Measurements from ENCODE around the gene FMO2. TPM values are rescaled to one million over a fixed set of nuclear protein-coding genes. Genes with fewer than 3 reads are reported as not detected.
A peak's percentile ranks its signal among the peaks of the same experiment; 100 is the strongest.

FMO2 gene
- total RNA-seq, 4 donors from 2014 or later: 3.8 to 23.1 (median 6.9) TPM

- H3K4me1 ChIP-seq: no peaks in the 10 kb centered on the region
- no peak overlapping the region for H3K4me3 ChIP-seq
- peak in 1 of 2 donors; percentile 70 for DNase-seq (ENCODE audit: low spot score in 2 of 2)
- H3K36me3 ChIP-seq: no peaks in the 10 kb centered on the region
- no peaks in the 10 kb centered on the region for H3K27me3 ChIP-seq
- TF ChIP-seq POLR2AphosphoS5 (IDR thresholded peaks at IDR 0.05): no peak
- TF ChIP-seq EP300 (IDR thresholded peaks at IDR 0.05): no peak
- no peak for TF ChIP-seq POLR2A (IDR thresholded peaks at IDR 0.05)
- peak; percentile 42 to 79 for TF ChIP-seq CTCF (IDR thresholded peaks at IDR 0.05)
- 39% methylated on average over 11 of the region's 11 CpGs for WGBS
- H3K9me3 ChIP-seq: no peaks in the 10 kb centered on the region
- H3K27ac ChIP-seq: no peak overlapping the region
Measured at GRCh38 chr1:171188388-171189266, 3.5 kb downstream of the FMO2 start.

GRCh38 chr1:171191992-171192391, 6.9 kb downstream of the FMO2 start:
- TF ChIP-seq POLR2A (IDR thresholded peaks at IDR 0.05): no peak
- no peak overlapping the region for H3K27ac ChIP-seq
- no peaks in the 10 kb centered on the region for H3K36me3 ChIP-seq
- no peaks in the 10 kb centered on the region for H3K9me3 ChIP-seq
- no peak overlapping the region for H3K4me3 ChIP-seq
- no peaks in the 10 kb centered on the region for H3K4me1 ChIP-seq
- H3K27me3 ChIP-seq: no peaks in the 10 kb centered on the region
- 50% methylated on average over 1 of the region's 1 CpG for WGBS
- no peak for DNase-seq (ENCODE audit: low spot score in 2 of 2)

GRCh38 chr1:171195767-171196166, 10.7 kb downstream of the FMO2 start:
- TF ChIP-seq POLR2AphosphoS5 (IDR thresholded peaks at IDR 0.05) (no peak), POLR2A (IDR thresholded peaks at IDR 0.05) (no peak)
- 64% methylated on average over 3 of the region's 3 CpGs for WGBS
- Histone ChIP-seq H3K36me3 (no peaks in the 10 kb centered on the region), H3K9me3 (no peaks in the 10 kb centered on the region), H3K27me3 (no peaks in the 10 kb centered on the region), H3K4me1 (no peaks in the 10 kb centered on the region), H3K27ac (no peak overlapping the region), H3K4me3 (no peak overlapping the region)
- no peak for DNase-seq (ENCODE audit: low spot score in 2 of 2)

GRCh38 chr1:171196351-171196750, 11.3 kb downstream of the FMO2 start:
- 88% methylated on average over 3 of the region's 3 CpGs for WGBS
- H3K27me3 ChIP-seq: no peaks in the 10 kb centered on the region
- no peak for DNase-seq (ENCODE audit: low spot score in 2 of 2)
- TF ChIP-seq POLR2AphosphoS5 (IDR thresholded peaks at IDR 0.05) (no peak), EP300 (IDR thresholded peaks at IDR 0.05) (no peak), CTCF (IDR thresholded peaks at IDR 0.05) (no peak), POLR2A (IDR thresholded peaks at IDR 0.05) (no peak)
- no peaks in the 10 kb centered on the region for H3K36me3 ChIP-seq
- no peaks in the 10 kb centered on the region for H3K4me1 ChIP-seq
- no peaks in the 10 kb centered on the region for H3K9me3 ChIP-seq
- H3K4me3 ChIP-seq: no peak overlapping the region
- H3K27ac ChIP-seq: no peak overlapping the region

- WGBS: 86% methylated on average over 3 of the region's 3 CpGs
- no peak for DNase-seq (ENCODE audit: low spot score in 2 of 2)
- H3K27me3 ChIP-seq: no peaks in the 10 kb centered on the region
- TF ChIP-seq EP300 (IDR thresholded peaks at IDR 0.05) (no peak), POLR2A (IDR thresholded peaks at IDR 0.05) (no peak), POLR2AphosphoS5 (IDR thresholded peaks at IDR 0.05) (no peak)
- no peak overlapping the region for H3K4me3 ChIP-seq
- H3K27ac ChIP-seq: no peak overlapping the region
- H3K36me3 ChIP-seq: no peaks in the 10 kb centered on the region
- H3K9me3 ChIP-seq: no peaks in the 10 kb centered on the region
- H3K4me1 ChIP-seq: no peaks in the 10 kb centered on the region
Measured at GRCh38 chr1:171198081-171198480, 13.0 kb downstream of the FMO2 start.

- H3K4me1 ChIP-seq: no peaks in the 10 kb centered on the region
- no peaks in the 10 kb centered on the region for H3K36me3 ChIP-seq
- no peaks in the 10 kb centered on the region for H3K27me3 ChIP-seq
- no peak overlapping the region for H3K4me3 ChIP-seq
- no peak overlapping the region for H3K27ac ChIP-seq
- no peaks in the 10 kb centered on the region for H3K9me3 ChIP-seq
- TF ChIP-seq CTCF (IDR thresholded peaks at IDR 0.05): no peak
- TF ChIP-seq POLR2A (IDR thresholded peaks at IDR 0.05): no peak
- TF ChIP-seq EP300 (IDR thresholded peaks at IDR 0.05): no peak
- no peak for TF ChIP-seq POLR2AphosphoS5 (IDR thresholded peaks at IDR 0.05)
- 95% methylated on average over 5 of the region's 5 CpGs for WGBS
- no peak for DNase-seq (ENCODE audit: low spot score in 2 of 2)
Measured at GRCh38 chr1:171204296-171204695, 19.2 kb downstream of the FMO2 start.
